Dedifferentiated amniotic fluid mesenchymal stem cell (primary cell): ENCODE results near the gene KCNC2.
"Not testable (repeated sequence)": the region's sequence is repeated elsewhere in the genome, so short reads cannot be mapped to it uniquely, and the experiment has no call there.

Experiments
- DNase-seq: peaks from one replicate; pipeline ENCODE4 v3.0.0-alpha.2; 2016; ENCODE audit errors: extremely low spot score

Gene KCNC2

GRCh38 chr12:75209812-75210138, at the start of gene KCNC2:
Gene KCNC2, minus strand, starts transcription at chr12:75209839.
- DNase-seq = no peak

GRCh38 chr12:75259143-75259542, 49.5 kb upstream of the KCNC2 start:
- no peak for DNase-seq

GRCh38 chr12:75257510-75257909, 47.9 kb upstream of the KCNC2 start:
- no peak for DNase-seq

GRCh38 chr12:75245108-75245507, 35.5 kb upstream of the KCNC2 start:
- no peak for DNase-seq

GRCh38 chr12:75239987-75240386, 30.3 kb upstream of the KCNC2 start:
- no peak for DNase-seq

- DNase-seq = no peak
These were observed 26.6 kb upstream of the KCNC2 start for GRCh38 chr12:75236206-75236605.

- DNase-seq = no peak
These were observed 17.5 kb upstream of the KCNC2 start for GRCh38 chr12:75227132-75227531.

GRCh38 chr12:75212072-75212471, 2.4 kb upstream of the KCNC2 start:
- DNase-seq = no peak

GRCh38 chr12:75208856-75209811, 505 bp downstream of the KCNC2 start:
- DNase-seq = no peak

GRCh38 chr12:75207338-75208083, 2.1 kb downstream of the KCNC2 start:
- DNase-seq = no peak

- DNase-seq = no peak
These were observed 4.1 kb downstream of the KCNC2 start for GRCh38 chr12:75205558-75205957.

- DNase-seq = no peak
These were observed 12.8 kb downstream of the KCNC2 start for GRCh38 chr12:75196865-75197264.

GRCh38 chr12:75196408-75196807, 13.2 kb downstream of the KCNC2 start:
- no peak for DNase-seq

GRCh38 chr12:75194250-75194649, 15.4 kb downstream of the KCNC2 start:
- DNase-seq = no peak

- DNase-seq = no peak
These were observed 17.4 kb downstream of the KCNC2 start for GRCh38 chr12:75192196-75192595.

GRCh38 chr12:75190846-75191245, 18.8 kb downstream of the KCNC2 start:
- no peak for DNase-seq

- DNase-seq = not testable (repeated sequence)
These were observed 23.8 kb downstream of the KCNC2 start for GRCh38 chr12:75185881-75186280.

- DNase-seq = no peak
These were observed 25.1 kb downstream of the KCNC2 start for GRCh38 chr12:75184516-75184915.

- no peak for DNase-seq
These were observed 25.7 kb downstream of the KCNC2 start for GRCh38 chr12:75183967-75184366.

GRCh38 chr12:75177997-75178396, 31.6 kb downstream of the KCNC2 start:
- peak; percentile 85 for DNase-seq

GRCh38 chr12:75172611-75173010, 37.0 kb downstream of the KCNC2 start:
- no peak for DNase-seq

- DNase-seq = no peak
These were observed 38.9 kb downstream of the KCNC2 start for GRCh38 chr12:75170640-75171185.

GRCh38 chr12:75162845-75163244, 46.8 kb downstream of the KCNC2 start:
- no peak for DNase-seq
